NT2/D1 (cell line): ENCODE results near the gene FXYD3.

Experiments
- DNase-seq: peaks from one replicate; pipeline ENCODE4 v3.0.0-alpha.2; 2011; ENCODE audit warnings: low read depth, low spot score
- H3K27me3 ChIP-seq: 2 replicates; pipeline ENCODE4 v1.6.0; 2011; ENCODE audit warnings: mild to moderate bottlenecking; ENCODE audit not compliant: insufficient read length, insufficient read depth
- H3K36me3 ChIP-seq: 2 replicates; pipeline ENCODE4 v1.6.1; 2011; ENCODE audit warnings: mild to moderate bottlenecking, low read length, mixed read lengths; ENCODE audit not compliant: insufficient read depth, insufficient read length
- H3K4me1 ChIP-seq: 2 replicates; pipeline ENCODE4 v1.5.1; 2011; ENCODE audit not compliant: insufficient read depth, insufficient read length
- H3K4me3 ChIP-seq: 2 replicates; pipeline ENCODE4 v1.5.1; 2011; ENCODE audit warnings: low read depth; ENCODE audit not compliant: insufficient read length
- H3K9ac ChIP-seq: 2 replicates; pipeline ENCODE4 v1.6.0; 2011; ENCODE audit warnings: low read depth; ENCODE audit not compliant: insufficient read length
- H3K9me3 ChIP-seq: 2 replicates; pipeline ENCODE4 v1.5.1; 2011; ENCODE audit warnings: mild to moderate bottlenecking, low read length; ENCODE audit not compliant: insufficient read depth
- SUZ12 ChIP-seq: IDR thresholded peaks from 2 replicates; pipeline ENCODE4 v1.6.1; 2011; ENCODE audit not compliant: insufficient read length, insufficient read depth; ENCODE audit errors: extremely low read depth
- YY1 ChIP-seq: IDR thresholded peaks from 2 replicates; pipeline ENCODE4 v1.6.1; 2011; ENCODE audit not compliant: insufficient read length, insufficient read depth
- ZNF274 ChIP-seq: IDR thresholded peaks from 2 replicates; pipeline ENCODE4 v1.6.1; 2011; ENCODE audit warnings: mild to moderate bottlenecking, low read depth, low read length

The FXYD3 gene

GRCh38 chr19:35087393-35087792, 28.2 kb upstream of the FXYD3 start:
- TF ChIP-seq ZNF274 (no peak), YY1 (no peak), SUZ12 (no peak)
- DNase-seq: no peak
- Histone ChIP-seq H3K36me3 (no peaks in the 10 kb centered on the region), H3K4me1 (peaks cover 10% of the 10 kb centered on the region), H3K9ac (no peak overlapping the region), H3K4me3 (no peak overlapping the region), H3K27me3 (no peaks in the 10 kb centered on the region), H3K9me3 (no peaks in the 10 kb centered on the region)

GRCh38 chr19:35088131-35088913, 27.3 kb upstream of the FXYD3 start:
- TF ChIP-seq YY1 (no peak), ZNF274 (no peak), SUZ12 (no peak)
- Histone ChIP-seq H3K9ac (no peak overlapping the region), H3K36me3 (no peaks in the 10 kb centered on the region), H3K4me3 (no peak overlapping the region), H3K9me3 (no peaks in the 10 kb centered on the region), H3K4me1 (peaks cover 10% of the 10 kb centered on the region), H3K27me3 (no peaks in the 10 kb centered on the region)
- DNase-seq: no peak

- Histone ChIP-seq H3K36me3 (no peaks in the 10 kb centered on the region), H3K27me3 (no peaks in the 10 kb centered on the region), H3K4me3 (no peak overlapping the region), H3K9ac (no peak overlapping the region), H3K4me1 (peaks cover 10% of the 10 kb centered on the region), H3K9me3 (no peaks in the 10 kb centered on the region)
- DNase-seq: no peak
- TF ChIP-seq ZNF274: no peak
Measured at GRCh38 chr19:35089554-35089953, 26.1 kb upstream of the FXYD3 start.

- no peak for DNase-seq
- H3K9ac ChIP-seq: peak overlapping the region; percentile 21
- no peaks in the 10 kb centered on the region for H3K36me3 ChIP-seq
- no peak overlapping the region for H3K4me3 ChIP-seq
- H3K9me3 ChIP-seq: no peaks in the 10 kb centered on the region
- TF ChIP-seq YY1 (no peak), SUZ12 (no peak), ZNF274 (no peak)
- H3K27me3 ChIP-seq: no peaks in the 10 kb centered on the region
- peaks cover 10% of the 10 kb centered on the region for H3K4me1 ChIP-seq
Measured at GRCh38 chr19:35090160-35090505, 25.5 kb upstream of the FXYD3 start.

GRCh38 chr19:35090506-35091214, 25.0 kb upstream of the FXYD3 start:
- H3K9ac ChIP-seq: peak overlapping the region; percentile 21
- DNase-seq: no peak
- no peaks in the 10 kb centered on the region for H3K27me3 ChIP-seq
- H3K36me3 ChIP-seq: no peaks in the 10 kb centered on the region
- no peaks in the 10 kb centered on the region for H3K9me3 ChIP-seq
- TF ChIP-seq ZNF274 (no peak), YY1 (no peak), SUZ12 (no peak)
- no peak overlapping the region for H3K4me3 ChIP-seq
- H3K4me1 ChIP-seq: peaks cover 10% of the 10 kb centered on the region

- Histone ChIP-seq H3K4me3 (no peak overlapping the region), H3K27me3 (no peaks in the 10 kb centered on the region), H3K36me3 (no peaks in the 10 kb centered on the region), H3K9ac (no peak overlapping the region), H3K9me3 (no peaks in the 10 kb centered on the region), H3K4me1 (peaks cover 6% of the 10 kb centered on the region)
- no peak for TF ChIP-seq YY1
- no peak for TF ChIP-seq ZNF274
- no peak for TF ChIP-seq SUZ12
- DNase-seq: no peak
Measured at GRCh38 chr19:35093430-35093829, 22.2 kb upstream of the FXYD3 start.

GRCh38 chr19:35093941-35094647, 21.5 kb upstream of the FXYD3 start:
- TF ChIP-seq YY1 (no peak), SUZ12 (no peak), ZNF274 (no peak)
- no peak overlapping the region for H3K9ac ChIP-seq
- no peaks in the 10 kb centered on the region for H3K9me3 ChIP-seq
- H3K4me1 ChIP-seq: peaks cover 6% of the 10 kb centered on the region
- H3K36me3 ChIP-seq: no peaks in the 10 kb centered on the region
- no peak overlapping the region for H3K4me3 ChIP-seq
- no peaks in the 10 kb centered on the region for H3K27me3 ChIP-seq
- no peak for DNase-seq
